ENCODE measurements around the gene ST7. TPM values are rescaled to one million over a fixed set of nuclear protein-coding genes. Genes with fewer than 3 reads are reported as not detected.

ST7 gene
- total and polyA plus RNA-seq, 2 of the 8 experiments (the other 6 are each of a cell fraction or from before 2014, with no cell fraction given): 16.3 to 18.0 TPM

- TF ChIP-seq CTCF (IDR thresholded peaks at IDR 0.05; ENCODE audit: control extremely low read depth in 1 of 3, insufficient read depth in 1 of 3, low read depth in 1 of 3, low read length in 3 of 3) (peak; percentile 73 to 96 (median 89)), MAX (IDR thresholded peaks at IDR 0.05) (peak; percentile 26; the same call in 1 of the 2 replicates), KDM1A (IDR thresholded peaks at IDR 0.05; ENCODE audit: borderline replicate concordance, low read length) (peak; percentile 64; the same call in 1 of the 2 replicates), ATF2 (IDR thresholded peaks at IDR 0.05; ENCODE audit: low read length) (no peak), RAD21 (IDR thresholded peaks at IDR 0.05 in 1 of 2, conservative IDR thresholded peaks at IDR 0.05 in 1 of 2; ENCODE audit: low read depth in 2 of 2, low read length in 2 of 2) (peak; percentile 95 to 98), CTBP2 (IDR thresholded peaks at IDR 0.05; ENCODE audit: borderline replicate concordance, insufficient read depth, insufficient read length, low read length) (no peak), SP4 (IDR thresholded peaks at IDR 0.05; ENCODE audit: low read length) (no peak), RXRA (IDR thresholded peaks at IDR 0.05; ENCODE audit: insufficient read depth, low read depth, low read length) (no peak), HDAC6 (IDR thresholded peaks at IDR 0.05; ENCODE audit: low read depth, low read length) (no peak), SUZ12 (IDR thresholded peaks at IDR 0.05; ENCODE audit: low read length) (no peak), RFX5 (IDR thresholded peaks at IDR 0.05; ENCODE audit: borderline replicate concordance, low read depth, low read length) (no peak), TAF7 (optimal IDR thresholded peaks at IDR 0.05; ENCODE audit: borderline replicate concordance, low read depth, low read length) (no peak), RNF2 (IDR thresholded peaks at IDR 0.05; ENCODE audit: borderline replicate concordance, low read depth, low read length, missing control alignments, poor library complexity, severe bottlenecking) (no peak), GTF2F1 (IDR thresholded peaks at IDR 0.05; ENCODE audit: borderline replicate concordance, low read depth, low read length) (no peak), TCF12 (IDR thresholded peaks at IDR 0.05; ENCODE audit: low read depth, low read length) (no peak), SP1 (IDR thresholded peaks at IDR 0.05; ENCODE audit: low read depth, low read length) (no peak), SAP30 (IDR thresholded peaks at IDR 0.05; ENCODE audit: insufficient read depth, insufficient replicate concordance, low read length) (no peak)
Measured at GRCh38 chr7:116929914-116930913, 23.1 kb upstream of the ST7 start (continued).

All from H1 (cell line).